ENCODE data around the gene VPS36. TPM values are rescaled to one million over a fixed set of nuclear protein-coding genes. Genes with fewer than 3 reads are reported as not detected.

Gene VPS36
- polyA plus RNA-seq, 1 donor (not counting 4 experiments of a cell fraction or from before 2014, with no cell fraction given): 36.5 TPM

DNA sequence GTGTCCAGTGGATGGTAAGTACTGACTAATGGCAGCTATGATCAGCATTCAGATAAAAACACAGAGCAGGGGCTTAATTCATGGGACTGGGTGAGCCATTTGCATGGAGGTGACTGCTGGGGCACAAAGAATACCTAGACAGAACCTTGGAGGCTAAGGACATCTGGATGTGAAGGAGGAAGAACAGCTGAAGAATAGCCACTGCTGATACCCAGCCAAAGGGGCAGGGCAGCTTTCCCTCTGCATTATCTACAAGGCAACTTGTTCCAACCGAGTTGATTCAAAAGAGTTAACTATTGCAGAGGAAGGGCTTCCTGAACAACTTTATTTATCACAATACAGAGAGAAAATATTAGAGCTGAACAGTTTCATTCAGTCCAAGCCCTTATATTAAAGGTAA is 31.4 kb downstream of the VPS36 start:
- Histone ChIP-seq H3K9ac (ENCODE audit: control insufficient read depth, extremely low read depth, insufficient read depth, low read length) (no peak overlapping the region), H3K27ac (ENCODE audit: control insufficient read depth, insufficient read depth, low read length) (no peak overlapping the region), H3K79me2 (ENCODE audit: control insufficient read depth, insufficient read depth, low read length) (no peaks in the 10 kb centered on the region), H4K20me1 (ENCODE audit: control insufficient read depth, extremely low read depth, insufficient read depth, low read length) (no peaks in the 10 kb centered on the region), H3K36me3 (ENCODE audit: control insufficient read depth in 2 of 2, extremely low read depth in 1 of 2, insufficient read depth in 2 of 2, low read length in 2 of 2) (peaks cover 9 to 20% of the 10 kb centered on the region in 2 experiments), H3K9me1 (ENCODE audit: control insufficient read depth, extremely low read depth, insufficient read depth, low read length) (no peaks in the 10 kb centered on the region), H3K4me3 (ENCODE audit: control insufficient read depth in 2 of 3, extremely low read depth in 1 of 3, insufficient read depth in 2 of 3, low read depth in 1 of 3, low read length in 3 of 3) (no peak overlapping the region), H3K9me3 (ENCODE audit: control insufficient read depth, low read depth, low read length) (no peaks in the 10 kb centered on the region), H2AFZ (ENCODE audit: control insufficient read depth, low read length) (no peak overlapping the region), H3K4me2 (ENCODE audit: control insufficient read depth, extremely low read depth, insufficient read depth, low read depth, low read length) (no peak overlapping the region), H3K27me3 (ENCODE audit: control insufficient read depth, extremely low read depth, insufficient read depth, low read length) (no peaks in the 10 kb centered on the region), H3K4me1 (ENCODE audit: control insufficient read depth, extremely low read depth, insufficient read depth, low read length) (peaks cover 23% of the 10 kb centered on the region)
- dilution Hi-C loops (cut with MboI; ENCODE audit: extremely low pct_ligation_motif_present, low sequenced_read_pairs): no loop called here
- TF ChIP-seq, protein P1, sequence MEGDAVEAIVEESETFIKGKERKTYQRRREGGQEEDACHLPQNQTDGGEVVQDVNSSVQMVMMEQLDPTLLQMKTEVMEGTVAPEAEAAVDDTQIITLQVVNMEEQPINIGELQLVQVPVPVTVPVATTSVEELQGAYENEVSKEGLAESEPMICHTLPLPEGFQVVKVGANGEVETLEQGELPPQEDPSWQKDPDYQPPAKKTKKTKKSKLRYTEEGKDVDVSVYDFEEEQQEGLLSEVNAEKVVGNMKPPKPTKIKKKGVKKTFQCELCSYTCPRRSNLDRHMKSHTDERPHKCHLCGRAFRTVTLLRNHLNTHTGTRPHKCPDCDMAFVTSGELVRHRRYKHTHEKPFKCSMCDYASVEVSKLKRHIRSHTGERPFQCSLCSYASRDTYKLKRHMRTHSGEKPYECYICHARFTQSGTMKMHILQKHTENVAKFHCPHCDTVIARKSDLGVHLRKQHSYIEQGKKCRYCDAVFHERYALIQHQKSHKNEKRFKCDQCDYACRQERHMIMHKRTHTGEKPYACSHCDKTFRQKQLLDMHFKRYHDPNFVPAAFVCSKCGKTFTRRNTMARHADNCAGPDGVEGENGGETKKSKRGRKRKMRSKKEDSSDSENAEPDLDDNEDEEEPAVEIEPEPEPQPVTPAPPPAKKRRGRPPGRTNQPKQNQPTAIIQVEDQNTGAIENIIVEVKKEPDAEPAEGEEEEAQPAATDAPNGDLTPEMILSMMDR (optimal IDR thresholded peaks at IDR 0.05 in 1 of 3, IDR thresholded peaks at IDR 0.05 in 1 of 3, conservative IDR thresholded peaks at IDR 0.05 in 1 of 3; ENCODE audit: extremely low read depth in 1 of 3, insufficient read depth in 2 of 3, low read length in 3 of 3): no peak
- no peak for TF ChIP-seq EZH2 (IDR thresholded peaks at IDR 0.05; ENCODE audit: low read length)
- FAIRE-seq: no peak
- DNase-seq (ENCODE audit: low read depth, low spot score): no peak

DNA sequence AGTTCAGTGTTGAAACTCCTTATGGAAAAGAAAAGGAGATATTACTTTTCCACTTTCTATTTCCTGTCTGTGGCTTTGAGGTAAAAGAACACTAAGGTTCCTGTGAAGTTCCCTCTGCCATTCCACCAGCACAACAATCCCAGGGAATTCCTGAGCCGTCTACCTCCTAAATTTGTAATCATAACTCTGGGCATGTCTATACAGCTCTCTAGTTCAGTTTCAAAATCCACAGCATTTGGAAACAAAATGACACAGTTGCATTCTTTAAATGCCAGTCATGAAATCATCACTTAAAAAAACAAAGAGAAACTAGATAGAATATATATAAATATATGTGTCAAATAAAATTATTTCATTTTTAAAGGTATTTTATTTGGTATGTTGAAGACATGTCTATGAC is 35.5 kb downstream of the VPS36 start:
- Histone ChIP-seq H2AFZ (ENCODE audit: control insufficient read depth, low read length) (no peak overlapping the region), H4K20me1 (ENCODE audit: control insufficient read depth, extremely low read depth, insufficient read depth, low read length) (no peaks in the 10 kb centered on the region), H3K4me2 (ENCODE audit: control insufficient read depth, extremely low read depth, insufficient read depth, low read depth, low read length) (peak overlapping the region; percentile 57), H3K9me3 (ENCODE audit: control insufficient read depth, low read depth, low read length) (no peaks in the 10 kb centered on the region), H3K27me3 (ENCODE audit: control insufficient read depth, extremely low read depth, insufficient read depth, low read length) (no peaks in the 10 kb centered on the region), H3K36me3 (ENCODE audit: control insufficient read depth in 2 of 2, extremely low read depth in 1 of 2, insufficient read depth in 2 of 2, low read length in 2 of 2) (peaks cover 7 to 13% of the 10 kb centered on the region in 2 experiments), H3K9ac (ENCODE audit: control insufficient read depth, extremely low read depth, insufficient read depth, low read length) (no peak overlapping the region), H3K79me2 (ENCODE audit: control insufficient read depth, insufficient read depth, low read length) (no peaks in the 10 kb centered on the region), H3K4me3 (ENCODE audit: control insufficient read depth in 2 of 3, extremely low read depth in 1 of 3, insufficient read depth in 2 of 3, low read depth in 1 of 3, low read length in 3 of 3) (peak overlapping the region in 1 of 3 experiments; percentile 7), H3K9me1 (ENCODE audit: control insufficient read depth, extremely low read depth, insufficient read depth, low read length) (no peaks in the 10 kb centered on the region), H3K27ac (ENCODE audit: control insufficient read depth, insufficient read depth, low read length) (peak overlapping the region; percentile 87), H3K4me1 (ENCODE audit: control insufficient read depth, extremely low read depth, insufficient read depth, low read length) (peaks cover 58% of the 10 kb centered on the region)
- FAIRE-seq: peak; percentile 76
- peak; percentile 55 for DNase-seq (ENCODE audit: low read depth, low spot score)
- dilution Hi-C loops (cut with MboI; ENCODE audit: extremely low pct_ligation_motif_present, low sequenced_read_pairs): no loop called here
- no peak for TF ChIP-seq EZH2 (IDR thresholded peaks at IDR 0.05; ENCODE audit: low read length)
- TF ChIP-seq, protein P1 (optimal IDR thresholded peaks at IDR 0.05 in 1 of 3, IDR thresholded peaks at IDR 0.05 in 1 of 3, conservative IDR thresholded peaks at IDR 0.05 in 1 of 3; ENCODE audit: extremely low read depth in 1 of 3, insufficient read depth in 2 of 3, low read length in 3 of 3): no peak
